HG03103 (cell line): ENCODE results near the gene DUSP12.

ENCODE experiments used
- ATAC-seq: cut with Tn5 transposase; IDR thresholded peaks from one replicate; pipeline ENCODE4 v1.9.1; 2021; ENCODE audit warnings: low read depth; ENCODE audit not compliant: unreplicated experiment

Gene DUSP12

DNA sequence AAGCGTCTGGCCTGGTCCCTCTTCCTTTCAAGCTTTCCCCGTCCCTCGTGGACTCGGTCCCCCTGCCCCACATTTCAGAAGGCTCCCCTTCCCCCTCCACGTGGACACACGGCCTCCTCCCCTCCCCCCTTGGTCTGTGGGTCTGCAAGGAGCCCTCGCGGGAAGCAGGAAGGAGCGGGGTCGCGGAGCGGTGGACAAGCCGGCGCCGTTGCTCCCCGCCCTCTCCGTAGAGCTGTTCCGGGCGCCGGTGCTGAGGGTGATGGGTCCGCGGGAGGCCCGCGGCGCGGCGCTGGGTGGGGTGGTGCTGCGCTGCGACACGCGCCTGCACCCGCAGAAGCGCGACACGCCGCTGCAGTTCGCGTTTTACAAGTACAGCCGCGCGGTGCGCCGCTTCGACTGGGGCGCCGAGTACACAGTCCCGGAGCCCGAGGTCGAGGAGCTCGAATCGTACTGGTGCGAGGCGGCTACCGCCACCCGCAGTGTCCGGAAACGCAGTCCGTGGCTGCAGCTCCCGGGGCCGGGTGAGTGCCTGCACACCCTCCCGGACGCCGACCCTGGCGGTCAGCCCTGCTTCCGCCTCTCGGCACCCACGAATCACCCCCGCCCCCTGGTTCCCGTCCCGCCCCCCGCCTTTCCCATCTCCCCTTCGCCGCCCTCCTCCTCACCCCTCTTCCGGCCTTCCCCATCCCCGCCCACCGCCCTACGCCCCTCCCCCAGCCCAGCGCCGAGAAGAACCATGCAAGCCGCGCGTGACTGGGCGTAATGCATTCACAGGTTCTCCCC is 22.9 kb upstream of the DUSP12 start:
- no peak for ATAC-seq

- no peak for ATAC-seq
These were observed 22.2 kb upstream of the DUSP12 start for GRCh38 chr1:161727256-161727924.

- no peak for ATAC-seq
These were observed 21.0 kb upstream of the DUSP12 start for GRCh38 chr1:161728376-161729226.

DNA sequence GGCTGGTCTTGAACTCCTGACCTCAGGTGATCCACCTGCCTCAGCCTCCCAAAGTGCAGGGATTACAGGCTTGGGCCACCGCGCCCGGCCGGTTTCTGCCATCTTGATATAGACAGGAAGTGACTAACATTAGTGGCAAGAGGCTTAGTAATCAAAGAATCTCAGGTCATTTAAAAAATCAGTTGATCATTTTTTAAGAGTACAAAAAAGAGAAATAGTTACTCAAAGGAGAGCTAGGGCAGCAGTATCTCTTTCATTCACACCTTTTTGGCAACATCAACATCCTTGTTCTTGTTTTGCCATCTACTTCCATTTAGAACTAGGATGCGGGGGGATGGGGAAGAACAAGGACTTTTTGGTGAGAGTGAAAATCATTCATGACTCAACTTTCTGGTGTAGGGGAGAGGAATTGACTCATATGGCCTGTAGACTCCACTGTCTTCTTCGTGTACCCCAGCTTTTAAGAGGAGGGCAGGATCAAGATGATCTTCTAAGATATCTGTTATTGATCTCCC is 19.5 kb upstream of the DUSP12 start:
- no peak for ATAC-seq

GRCh38 chr1:161731241-161731640 is 18.3 kb upstream of the DUSP12 start:
- ATAC-seq: no peak

- ATAC-seq: no peak
These were observed 17.4 kb upstream of the DUSP12 start for GRCh38 chr1:161731981-161732718.

GRCh38 chr1:161733526-161733925 is 16.1 kb upstream of the DUSP12 start:
- no peak for ATAC-seq

- ATAC-seq: no peak
These were observed 13.7 kb upstream of the DUSP12 start for GRCh38 chr1:161735837-161736236.

DNA sequence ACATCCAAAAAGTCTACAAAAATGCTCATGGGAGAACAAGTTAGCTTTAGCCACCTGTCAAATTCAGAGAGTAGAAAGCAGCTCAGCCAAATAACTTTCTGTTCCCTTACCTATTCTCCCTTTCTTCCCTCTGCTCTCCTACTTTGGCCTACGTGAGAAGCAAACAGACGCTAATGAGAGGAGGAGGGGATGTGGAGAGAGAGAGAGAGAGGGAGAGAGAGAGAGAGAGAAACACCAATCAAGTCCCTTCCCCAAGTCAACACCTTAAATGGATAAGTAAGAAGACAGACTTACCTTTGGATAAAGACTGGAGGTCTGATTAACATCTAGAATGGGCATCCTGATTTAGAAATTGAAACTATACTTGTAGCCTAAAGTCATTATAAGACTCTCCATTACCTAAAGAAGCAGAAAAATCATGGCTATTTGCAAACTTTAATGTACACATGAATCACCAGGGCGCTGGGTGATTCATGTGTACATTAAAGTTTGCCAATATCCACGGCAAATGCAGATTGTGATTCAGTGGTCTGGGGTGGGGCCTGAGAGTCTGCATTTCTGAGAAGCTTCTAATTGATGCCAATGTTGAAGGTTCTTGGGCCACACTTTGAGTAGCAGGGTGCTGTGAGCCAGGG is 13.1 kb upstream of the DUSP12 start:
- ATAC-seq: no peak

DNA sequence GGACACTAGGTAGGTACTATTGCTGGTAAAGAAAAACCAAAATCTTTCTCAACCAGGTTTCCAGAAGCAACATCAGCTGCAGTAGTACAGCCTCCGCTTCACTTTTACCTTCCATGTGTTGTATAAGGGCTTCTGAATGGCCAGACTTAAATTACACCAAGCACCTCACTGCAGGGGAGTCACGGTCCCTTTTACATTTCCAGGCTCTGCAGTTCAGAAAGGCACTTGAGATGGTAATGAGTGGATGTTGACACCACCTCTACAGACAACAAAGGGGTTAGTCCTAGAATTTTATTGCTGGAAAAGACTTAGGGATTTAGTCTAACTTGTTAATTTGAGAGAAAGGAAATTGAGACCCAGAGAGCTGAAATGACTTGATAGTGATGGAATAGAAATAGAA is 12.0 kb upstream of the DUSP12 start:
- ATAC-seq: no peak

- ATAC-seq: peak; percentile 58
These were observed 10.8 kb upstream of the DUSP12 start for GRCh38 chr1:161738627-161739287.

DNA sequence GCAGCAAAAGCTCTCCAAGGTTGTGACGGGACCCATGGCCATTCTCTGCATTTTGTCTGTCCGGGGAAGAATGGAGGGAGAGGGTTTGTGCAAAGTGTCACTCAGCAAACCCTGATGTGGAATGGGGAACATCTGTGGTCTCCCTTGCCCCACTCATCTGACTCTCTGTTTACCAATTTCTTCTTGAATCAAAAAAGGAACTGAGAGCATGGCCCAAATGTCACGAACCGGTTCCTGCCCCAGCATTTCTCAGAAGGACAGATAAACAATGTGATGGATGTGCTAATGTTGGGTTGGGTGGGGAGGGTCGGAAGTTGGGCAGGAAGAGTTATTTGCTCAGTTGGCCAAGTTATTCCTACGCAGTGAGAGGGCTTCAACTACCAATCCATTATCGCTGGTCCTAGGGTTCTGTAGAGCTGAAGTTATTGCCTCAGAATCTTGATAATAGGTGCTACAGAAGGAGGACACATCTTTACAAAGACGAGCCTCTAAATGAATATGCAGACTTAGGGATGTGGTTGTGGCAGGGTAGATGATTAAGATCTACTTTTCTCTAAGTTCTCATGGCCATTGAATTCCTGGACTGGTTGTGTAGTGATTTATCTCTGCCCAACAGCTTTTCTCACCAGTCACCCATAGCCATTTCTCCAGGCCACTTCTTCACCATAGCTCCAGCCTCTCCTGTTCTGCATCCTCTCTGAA is 9.6 kb upstream of the DUSP12 start:
- no peak for ATAC-seq

- ATAC-seq: no peak
These were observed 8.7 kb upstream of the DUSP12 start for GRCh38 chr1:161740921-161741320.

DNA sequence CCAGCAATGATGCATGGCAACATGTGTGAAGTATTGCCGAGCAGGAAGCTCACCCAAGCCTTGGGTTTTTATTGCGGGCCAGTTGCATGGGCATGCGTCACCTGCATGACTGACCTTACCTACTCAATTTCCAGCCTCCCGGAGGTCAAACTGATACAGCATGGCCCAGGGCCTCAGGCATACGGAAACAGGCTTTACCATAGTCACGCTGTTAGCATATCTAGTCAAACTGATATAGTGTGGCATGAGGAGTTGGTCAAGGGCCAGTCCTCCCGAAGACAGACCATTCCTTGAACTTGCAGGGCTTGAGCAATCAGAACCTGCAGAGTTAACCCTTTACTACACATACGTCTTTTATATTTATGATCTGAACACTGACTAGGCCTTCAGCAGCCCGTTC is 6.4 kb upstream of the DUSP12 start:
- ATAC-seq: no peak

DNA sequence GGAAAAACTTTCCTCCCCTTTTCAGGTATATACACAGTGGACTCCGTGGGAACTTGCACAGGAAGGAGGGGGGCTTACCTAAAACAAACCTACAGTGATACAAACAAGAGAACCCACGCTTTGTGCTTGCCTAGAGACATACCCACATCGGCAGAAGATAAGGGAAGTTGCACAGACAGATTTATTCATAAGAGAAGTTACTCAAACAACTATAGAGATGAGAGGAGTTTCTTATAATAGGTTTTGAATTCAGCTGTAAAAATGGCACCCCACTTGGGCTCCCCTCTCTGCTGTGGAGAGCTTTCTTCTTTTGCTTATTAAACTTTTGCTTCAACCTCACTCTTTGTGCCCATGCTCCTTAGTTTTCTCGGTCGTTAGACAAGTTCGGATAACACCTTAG is 1.8 kb upstream of the DUSP12 start:
- no peak for ATAC-seq

GRCh38 chr1:161763522-161764098 is 14.0 kb downstream of the DUSP12 start:
- ATAC-seq: no peak

DNA sequence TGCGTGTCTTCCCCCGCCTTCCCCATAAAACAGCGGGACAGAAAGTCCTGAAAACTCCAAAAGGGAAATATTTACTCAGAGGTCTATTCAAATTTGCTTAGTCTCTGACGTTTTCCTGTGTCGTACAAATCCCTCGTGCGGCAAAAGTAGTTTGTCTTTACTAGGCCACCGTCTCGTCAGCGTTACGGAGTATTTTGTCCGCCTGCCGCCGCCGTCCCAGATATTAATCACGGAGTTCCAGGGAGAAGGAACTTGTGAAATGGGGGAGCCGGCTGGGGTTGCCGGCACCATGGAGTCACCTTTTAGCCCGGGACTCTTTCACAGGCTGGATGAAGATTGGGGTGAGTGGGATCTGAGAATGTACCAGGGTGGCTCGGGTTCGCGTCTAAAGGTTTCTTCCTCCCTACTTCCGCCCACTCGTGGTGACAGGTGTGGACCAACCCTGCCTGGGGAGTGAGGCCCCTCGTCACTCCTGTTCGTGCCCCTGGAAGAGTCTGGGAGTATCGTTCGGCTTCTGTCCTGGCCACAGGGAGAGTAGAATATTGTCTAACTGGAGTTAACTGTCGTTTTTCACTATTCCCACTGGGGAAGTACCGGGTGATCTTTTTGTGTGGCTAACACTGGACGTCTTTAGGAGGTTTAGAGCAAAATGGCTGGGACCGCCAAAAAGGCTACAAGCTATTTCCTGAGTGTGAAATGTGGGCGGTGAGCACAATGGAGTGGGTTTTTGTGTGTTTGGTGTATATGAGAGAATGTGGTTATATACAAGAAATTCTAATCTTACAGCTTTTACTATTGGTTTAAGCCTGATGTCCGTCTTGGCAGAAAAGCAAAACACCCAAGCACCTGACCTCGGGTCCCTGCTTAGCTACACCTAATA is 16.8 kb downstream of the DUSP12 start, which contains the start of gene ATF6:
TSS of gene ATF6 (plus strand) at position 219 of the 880 bp plus-strand sequence. CDS start at position 260, 41 bp downstream.
- peak; percentile 59 for ATAC-seq
